Right lobe of liver (tissue), 4 donors: ENCODE data around the gene FGF11.

Experiments
- POLR2A ChIP-seq: fragments of 450-650 bp; IDR thresholded peaks from one replicate; pipeline ENCODE4 v1.6.1; 2017; ENCODE audit warnings: antibody characterized with exemption, mild to moderate bottlenecking
- TF ChIP-seq, protein P1 (sequence below), 4 donors: fragments of 200-600 bp in 3 of 4; fragments of 450-650 bp in 1 of 4; IDR thresholded peaks; one replicate each; pipeline versions ENCODE4 v1.5.1 to v1.8.0; 2016 to 2022; ENCODE audit warnings: antibody characterized with exemption in 4 of 4, mild to moderate bottlenecking in 2 of 4
- donor health status: DM: no; HTN: no; CAD: no.
- donor health status: DM: no; HTN: no; CAD: no.
- donor health status: DM: no; HTN: yes; CAD: no.

DNA sequence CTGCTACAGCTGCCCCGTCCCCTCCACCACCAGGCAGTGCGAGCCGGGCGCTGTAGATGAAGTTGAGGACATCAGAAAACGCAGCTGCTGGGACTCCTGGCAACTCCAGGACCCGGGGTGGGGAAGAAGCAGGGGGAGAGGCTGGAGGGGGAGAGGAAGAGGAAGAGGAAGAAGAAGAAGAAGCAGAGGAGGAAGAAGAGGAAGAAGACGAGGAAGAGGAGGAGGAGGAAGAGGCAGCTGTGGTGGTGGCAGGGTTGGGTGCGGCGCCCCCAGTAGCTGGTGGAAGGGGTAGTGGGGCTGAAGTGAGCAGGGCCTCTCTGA is 27.0 kb downstream of the FGF11 start:
- TF ChIP-seq, protein P1, sequence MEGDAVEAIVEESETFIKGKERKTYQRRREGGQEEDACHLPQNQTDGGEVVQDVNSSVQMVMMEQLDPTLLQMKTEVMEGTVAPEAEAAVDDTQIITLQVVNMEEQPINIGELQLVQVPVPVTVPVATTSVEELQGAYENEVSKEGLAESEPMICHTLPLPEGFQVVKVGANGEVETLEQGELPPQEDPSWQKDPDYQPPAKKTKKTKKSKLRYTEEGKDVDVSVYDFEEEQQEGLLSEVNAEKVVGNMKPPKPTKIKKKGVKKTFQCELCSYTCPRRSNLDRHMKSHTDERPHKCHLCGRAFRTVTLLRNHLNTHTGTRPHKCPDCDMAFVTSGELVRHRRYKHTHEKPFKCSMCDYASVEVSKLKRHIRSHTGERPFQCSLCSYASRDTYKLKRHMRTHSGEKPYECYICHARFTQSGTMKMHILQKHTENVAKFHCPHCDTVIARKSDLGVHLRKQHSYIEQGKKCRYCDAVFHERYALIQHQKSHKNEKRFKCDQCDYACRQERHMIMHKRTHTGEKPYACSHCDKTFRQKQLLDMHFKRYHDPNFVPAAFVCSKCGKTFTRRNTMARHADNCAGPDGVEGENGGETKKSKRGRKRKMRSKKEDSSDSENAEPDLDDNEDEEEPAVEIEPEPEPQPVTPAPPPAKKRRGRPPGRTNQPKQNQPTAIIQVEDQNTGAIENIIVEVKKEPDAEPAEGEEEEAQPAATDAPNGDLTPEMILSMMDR (IDR thresholded peaks at IDR 0.05), result no peak
- TF ChIP-seq POLR2A, result no peak
